ENCODE measurements around the gene C2orf92. TPM values are rescaled to one million over a fixed set of nuclear protein-coding genes. Genes with fewer than 3 reads are reported as not detected.

C2orf92 gene
- total and polyA plus RNA-seq, 2 donors (not counting 1 experiment from before 2014, with no cell fraction given): 0.99 to 1.1 TPM

GRCh38 chr2:97743913-97744312 lies 74.4 kb downstream of the C2orf92 start:
- Histone ChIP-seq H2AFZ (ENCODE audit: low read length) (no peak overlapping the region), H3K4me1 (ENCODE audit: control insufficient read depth, extremely low read depth, insufficient read depth, low read length) (no peaks in the 10 kb centered on the region), H3K4me3 (replicated peaks in 1 of 4; ENCODE audit: control extremely low read depth in 1 of 4, insufficient read depth in 1 of 4, low read depth in 3 of 4, low read length in 4 of 4) (no peak overlapping the region), H3K79me2 (ENCODE audit: control insufficient read depth, insufficient read depth, low read length) (no peaks in the 10 kb centered on the region), H3K27me3 (ENCODE audit: control insufficient read depth, insufficient read depth, low read length) (no peaks in the 10 kb centered on the region), H3K36me3 (ENCODE audit: control insufficient read depth, insufficient read depth, low read length) (no peaks in the 10 kb centered on the region), H3K27ac (ENCODE audit: insufficient read depth, low read length) (no peak overlapping the region), H3K4me2 (ENCODE audit: extremely low read depth, insufficient read depth, low read length) (no peak overlapping the region), H3K9ac (ENCODE audit: insufficient read depth, low read length) (no peak overlapping the region), H3K9me3 (ENCODE audit: control insufficient read depth, insufficient read depth, low read depth, low read length) (no peaks in the 10 kb centered on the region), H4K20me1 (ENCODE audit: control insufficient read depth, extremely low read depth, insufficient read depth, low read length) (no peaks in the 10 kb centered on the region)
- DNase-seq (ENCODE audit: low read depth in 2 of 2): no peak
- TF ChIP-seq EZH2 (IDR thresholded peaks at IDR 0.05; ENCODE audit: low read length, missing control alignments) (no peak), CTCF (conservative IDR thresholded peaks at IDR 0.05 in 1 of 2, IDR thresholded peaks at IDR 0.05 in 1 of 2; ENCODE audit: low read depth in 1 of 2, low read length in 2 of 2) (no peak)

- no peak overlapping the region for H3K4me2 ChIP-seq (ENCODE audit: extremely low read depth, insufficient read depth, low read length)
- no peaks in the 10 kb centered on the region for H3K9me3 ChIP-seq (ENCODE audit: control insufficient read depth, insufficient read depth, low read depth, low read length)
- H3K27me3 ChIP-seq (ENCODE audit: control insufficient read depth, insufficient read depth, low read length): no peaks in the 10 kb centered on the region
- no peak for DNase-seq (ENCODE audit: low read depth in 2 of 2)
- H4K20me1 ChIP-seq (ENCODE audit: control insufficient read depth, extremely low read depth, insufficient read depth, low read length): no peaks in the 10 kb centered on the region
- H3K4me3 ChIP-seq (replicated peaks in 1 of 4; ENCODE audit: control extremely low read depth in 1 of 4, insufficient read depth in 1 of 4, low read depth in 3 of 4, low read length in 4 of 4): no peak overlapping the region
- no peak overlapping the region for H2AFZ ChIP-seq (ENCODE audit: low read length)
- no peak overlapping the region for H3K27ac ChIP-seq (ENCODE audit: insufficient read depth, low read length)
- no peak for TF ChIP-seq EZH2 (IDR thresholded peaks at IDR 0.05; ENCODE audit: low read length, missing control alignments)
- TF ChIP-seq CTCF (conservative IDR thresholded peaks at IDR 0.05 in 1 of 2, IDR thresholded peaks at IDR 0.05 in 1 of 2; ENCODE audit: low read depth in 1 of 2, low read length in 2 of 2): no peak
- no peaks in the 10 kb centered on the region for H3K4me1 ChIP-seq (ENCODE audit: control insufficient read depth, extremely low read depth, insufficient read depth, low read length)
- H3K36me3 ChIP-seq (ENCODE audit: control insufficient read depth, insufficient read depth, low read length): no peaks in the 10 kb centered on the region
- no peaks in the 10 kb centered on the region for H3K79me2 ChIP-seq (ENCODE audit: control insufficient read depth, insufficient read depth, low read length)
- no peak overlapping the region for H3K9ac ChIP-seq (ENCODE audit: insufficient read depth, low read length)
Observed at GRCh38 chr2:97745474-97746174, 76.1 kb downstream of the C2orf92 start.

GRCh38 chr2:97747285-97747684 lies 77.8 kb downstream of the C2orf92 start:
- Histone ChIP-seq H3K79me2 (ENCODE audit: control insufficient read depth, insufficient read depth, low read length) (no peaks in the 10 kb centered on the region), H3K4me3 (replicated peaks in 1 of 4; ENCODE audit: control extremely low read depth in 1 of 4, insufficient read depth in 1 of 4, low read depth in 3 of 4, low read length in 4 of 4) (no peak overlapping the region), H3K9ac (ENCODE audit: insufficient read depth, low read length) (no peak overlapping the region), H3K36me3 (ENCODE audit: control insufficient read depth, insufficient read depth, low read length) (no peaks in the 10 kb centered on the region), H3K9me3 (ENCODE audit: control insufficient read depth, insufficient read depth, low read depth, low read length) (no peaks in the 10 kb centered on the region), H3K27me3 (ENCODE audit: control insufficient read depth, insufficient read depth, low read length) (no peaks in the 10 kb centered on the region), H3K4me1 (ENCODE audit: control insufficient read depth, extremely low read depth, insufficient read depth, low read length) (no peaks in the 10 kb centered on the region), H3K27ac (ENCODE audit: insufficient read depth, low read length) (no peak overlapping the region), H4K20me1 (ENCODE audit: control insufficient read depth, extremely low read depth, insufficient read depth, low read length) (no peaks in the 10 kb centered on the region), H2AFZ (ENCODE audit: low read length) (no peak overlapping the region), H3K4me2 (ENCODE audit: extremely low read depth, insufficient read depth, low read length) (no peak overlapping the region)
- TF ChIP-seq EZH2 (IDR thresholded peaks at IDR 0.05; ENCODE audit: low read length, missing control alignments) (no peak), CTCF (conservative IDR thresholded peaks at IDR 0.05 in 1 of 2, IDR thresholded peaks at IDR 0.05 in 1 of 2; ENCODE audit: low read depth in 1 of 2, low read length in 2 of 2) (no peak)
- no peak for DNase-seq (ENCODE audit: low read depth in 2 of 2)

All from fibroblast of lung (primary cell).